Neural progenitor cell (in vitro differentiated cells): ENCODE data around the gene CIB4. TPM values are rescaled to one million over a fixed set of nuclear protein-coding genes. Genes with fewer than 3 reads are reported as not detected.

Experiments
- DNase-seq: peaks from one replicate; pipeline ENCODE4 v3.0.0-alpha.2; 2016; ENCODE audit warnings: low spot score
- H2AFZ ChIP-seq: fragments of 200-600 bp; sonication (generic); replicated peaks from 2 replicates; pipeline ENCODE4 v1.6.1; 2016; ENCODE audit warnings: antibody characterized with exemption
- H3F3A ChIP-seq: fragments of 200-600 bp; sonication (generic); 2 replicates; pipeline ENCODE4 v1.6.1; 2016; ENCODE audit warnings: antibody characterized with exemption, low read depth
- H3K27ac ChIP-seq: fragments of 200-600 bp; sonication (generic); 2 replicates; pipeline ENCODE4 v1.5.1; 2016; ENCODE audit warnings: mild to moderate bottlenecking
- H3K27me3 ChIP-seq: fragments of 200-600 bp; sonication (generic); 2 replicates; pipeline ENCODE4 v1.6.1; 2016; ENCODE audit warnings: mild to moderate bottlenecking, moderate library complexity
- H3K36me3 ChIP-seq: fragments of 200-600 bp; sonication (generic); 2 replicates; pipeline ENCODE4 v1.5.1; 2016
- H3K4me1 ChIP-seq: fragments of 200-600 bp; sonication (generic); 2 replicates; pipeline ENCODE4 v1.6.1; 2016; ENCODE audit warnings: mixed run types
- H3K4me2 ChIP-seq: fragments of 200-600 bp; sonication (generic); 2 replicates; pipeline ENCODE4 v1.6.1; 2016
- H3K4me3 ChIP-seq: fragments of 200-600 bp; sonication (generic); 2 replicates; pipeline ENCODE4 v1.5.1; 2016
- H3K79me2 ChIP-seq: fragments of 200-600 bp; sonication (generic); 2 replicates; pipeline ENCODE4 v1.6.1; 2016; ENCODE audit warnings: low read depth
- H3K9ac ChIP-seq: fragments of 200-600 bp; sonication (generic); 2 replicates; pipeline ENCODE4 v1.6.1; 2016
- H3K9me3 ChIP-seq: fragments of 200-600 bp; sonication (generic); 2 replicates; pipeline ENCODE4 v1.5.1; 2016; ENCODE audit warnings: low read depth
- H4K20me1 ChIP-seq: fragments of 200-600 bp; sonication (generic); 2 replicates; pipeline ENCODE4 v1.6.1; 2016; ENCODE audit warnings: low read depth
- H3K27ac Mint-ChIP-seq: 3 replicates; pipeline ENCODE4 v1.8.0; 2021; ENCODE audit warnings: mixed read lengths
- H3K27me3 Mint-ChIP-seq: 2 replicates; pipeline ENCODE4 v1.8.0; 2022; ENCODE audit warnings: low read depth, mild to moderate bottlenecking, inconsistent platforms, moderate library complexity, mixed read lengths; ENCODE audit not compliant: insufficient read depth
- H3K36me3 Mint-ChIP-seq: 3 replicates; pipeline ENCODE4 v1.8.0; 2021; ENCODE audit warnings: mixed read lengths
- H3K4me1 Mint-ChIP-seq: 3 replicates; pipeline ENCODE4 v1.8.0; 2021; ENCODE audit warnings: mixed read lengths
- H3K4me3 Mint-ChIP-seq: 3 replicates; pipeline ENCODE4 v1.8.0; 2021; ENCODE audit warnings: mild to moderate bottlenecking, moderate library complexity, mixed read lengths
- H3K9me3 Mint-ChIP-seq: 3 replicates; pipeline ENCODE4 v1.8.0; 2020; ENCODE audit warnings: mixed read lengths
- CTCF ChIP-seq: fragments of 200-600 bp; sonication (generic); IDR thresholded peaks from 2 replicates; pipeline ENCODE4 v1.5.1; 2017; ENCODE audit warnings: antibody characterized with exemption, mild to moderate bottlenecking
- EZH2 ChIP-seq: fragments of 200-600 bp; sonication (generic); IDR thresholded peaks from 2 replicates; pipeline ENCODE4 v1.6.1; 2017; ENCODE audit warnings: antibody characterized with exemption, mild to moderate bottlenecking, moderate library complexity
- EZH2phosphoT487 ChIP-seq: fragments of 200-600 bp; sonication (generic); IDR thresholded peaks from 2 replicates; pipeline ENCODE4 v1.6.1; 2017; ENCODE audit warnings: antibody characterized with exemption
- total RNA-seq: library from RNA; depleted of rRNA; stranded (reverse); fragments of >200 nt; gene quantifications from 2 replicates; pipeline ENCODE4 v1.2.3, GENCODE V29; 2015; ENCODE audit warnings: low replicate concordance

CIB4 gene
- total RNA-seq, 1 donor from 2014 or later = not detected

- TF ChIP-seq EZH2 (no peak), EZH2phosphoT487 (no peak), CTCF (no peak)
- Mint-ChIP-seq H3K36me3 (no peaks in the 10 kb centered on the region), H3K4me3 (no peak overlapping the region), H3K27ac (no peak overlapping the region), H3K27me3 (peaks cover 2% of the 10 kb centered on the region), H3K4me1 (peaks cover 24% of the 10 kb centered on the region), H3K9me3 (no peaks in the 10 kb centered on the region)
- H3K4me3 ChIP-seq = no peak overlapping the region
- H3K9me3 ChIP-seq = no peaks in the 10 kb centered on the region
- H3K9ac ChIP-seq = no peak overlapping the region
- H2AFZ ChIP-seq = no peak overlapping the region
- DNase-seq = no peak
- no peak overlapping the region for H3K4me2 ChIP-seq
- no peaks in the 10 kb centered on the region for H4K20me1 ChIP-seq
- H3K4me1 ChIP-seq = peaks cover 3% of the 10 kb centered on the region
- peaks cover 22% of the 10 kb centered on the region for H3K27me3 ChIP-seq
- H3K36me3 ChIP-seq = no peaks in the 10 kb centered on the region
- H3K79me2 ChIP-seq = no peaks in the 10 kb centered on the region
- H3F3A ChIP-seq = no peaks in the 10 kb centered on the region
- H3K27ac ChIP-seq = no peak overlapping the region
Measured at GRCh38 chr2:26591619-26592505, 49.3 kb downstream of the CIB4 start.

GRCh38 chr2:26590980-26591618, 50.1 kb downstream of the CIB4 start:
- no peak overlapping the region for H3K27ac Mint-ChIP-seq
- peaks cover 8% of the 10 kb centered on the region for H3K27me3 Mint-ChIP-seq
- H3K9me3 Mint-ChIP-seq = no peaks in the 10 kb centered on the region

GRCh38 chr2:26590508-26590907, 50.7 kb downstream of the CIB4 start:
- no peak overlapping the region for H3K4me3 Mint-ChIP-seq

More at GRCh38 chr2:26590980-26591618, 50.1 kb downstream of the CIB4 start:
- Histone ChIP-seq H3F3A (no peaks in the 10 kb centered on the region), H3K4me3 (no peak overlapping the region), H3K4me1 (peaks cover 3% of the 10 kb centered on the region), H3K36me3 (no peaks in the 10 kb centered on the region), H3K9ac (no peak overlapping the region), H3K9me3 (no peaks in the 10 kb centered on the region), H3K4me2 (no peak overlapping the region), H3K79me2 (no peaks in the 10 kb centered on the region), H2AFZ (peak overlapping the region; percentile 42), H3K27ac (no peak overlapping the region), H4K20me1 (no peaks in the 10 kb centered on the region), H3K27me3 (peaks cover 22% of the 10 kb centered on the region)
- no peaks in the 10 kb centered on the region for H3K36me3 Mint-ChIP-seq
- H3K4me3 Mint-ChIP-seq = no peak overlapping the region
- no peak for DNase-seq
- peaks cover 23% of the 10 kb centered on the region for H3K4me1 Mint-ChIP-seq
- TF ChIP-seq EZH2 = no peak
- no peak for TF ChIP-seq EZH2phosphoT487
- TF ChIP-seq CTCF = no peak

More at GRCh38 chr2:26590508-26590907, 50.7 kb downstream of the CIB4 start:
- Histone ChIP-seq H3K4me3 (no peak overlapping the region), H3K9me3 (no peaks in the 10 kb centered on the region), H3K9ac (no peak overlapping the region), H2AFZ (no peak overlapping the region), H3K79me2 (no peaks in the 10 kb centered on the region), H4K20me1 (no peaks in the 10 kb centered on the region), H3K27ac (no peak overlapping the region), H3K36me3 (no peaks in the 10 kb centered on the region), H3F3A (no peaks in the 10 kb centered on the region), H3K4me2 (no peak overlapping the region), H3K4me1 (peaks cover 3% of the 10 kb centered on the region), H3K27me3 (peaks cover 22% of the 10 kb centered on the region)
- peaks cover 8% of the 10 kb centered on the region for H3K27me3 Mint-ChIP-seq
- DNase-seq = no peak
- no peak for TF ChIP-seq CTCF
- TF ChIP-seq EZH2phosphoT487 = no peak
- TF ChIP-seq EZH2 = no peak
- peak overlapping the region; percentile 72 for H3K27ac Mint-ChIP-seq
- H3K4me1 Mint-ChIP-seq = peaks cover 19% of the 10 kb centered on the region
- H3K36me3 Mint-ChIP-seq = no peaks in the 10 kb centered on the region
- no peaks in the 10 kb centered on the region for H3K9me3 Mint-ChIP-seq
